Hematopoietic multipotent progenitor cell treated with erythropoietin and hydrocortisone succinate and interleukin-3 and kit ligand, for 4 days (in vitro differentiated cells): ENCODE data around the gene UBE2U.
"Not testable (repeated sequence)": the region's sequence is repeated elsewhere in the genome, so short reads cannot be mapped to it uniquely, and the experiment has no call there.

ENCODE experiments used
- DNase-seq: peaks from one replicate; pipeline ENCODE4 v3.0.0-alpha.2; 2015

UBE2U gene

GRCh38 chr1:64194168-64195080 lies 9.0 kb upstream of the UBE2U start:
- peak; percentile 52 for DNase-seq

GRCh38 chr1:64195081-64195395 lies 8.4 kb upstream of the UBE2U start:
- no peak for DNase-seq

DNA sequence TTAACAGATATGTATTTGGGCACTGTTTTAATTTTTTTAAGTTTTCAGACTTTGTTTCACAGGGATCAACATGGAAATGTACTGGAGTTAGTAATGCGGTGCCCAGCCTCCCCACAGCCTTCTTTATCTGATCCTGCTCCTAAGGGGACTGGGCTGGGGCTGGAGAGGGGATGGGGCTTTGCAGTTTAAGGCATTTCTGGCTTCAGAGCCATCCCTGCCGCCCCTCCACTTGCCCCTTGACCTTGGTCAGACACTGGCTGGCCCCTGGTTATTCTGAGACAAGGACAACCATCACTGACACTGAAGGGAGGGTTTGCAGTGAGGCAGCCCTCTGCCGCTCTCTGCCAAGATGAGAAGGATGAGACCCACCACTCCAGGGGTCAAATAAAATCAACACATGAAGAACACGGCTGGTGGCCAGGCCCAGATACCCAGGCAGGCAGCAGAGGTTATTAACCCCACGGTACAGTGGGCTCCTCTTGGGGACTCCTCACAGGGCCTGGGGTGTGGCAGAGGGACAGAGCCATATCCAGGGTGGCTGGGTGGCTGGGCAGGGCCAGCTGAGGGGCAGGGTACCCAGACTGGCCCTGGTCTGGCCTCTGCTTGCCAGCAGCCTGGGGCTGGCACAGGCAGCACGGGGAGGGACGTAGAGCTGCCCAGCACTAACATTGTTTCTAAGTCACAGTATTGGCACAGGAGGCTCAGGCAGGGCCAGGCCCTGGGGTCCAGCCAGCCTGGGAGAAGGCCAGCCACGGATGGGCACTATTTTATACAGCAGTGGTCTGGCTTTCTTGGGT lies 7.2 kb upstream of the UBE2U start:
- no peak for DNase-seq

DNA sequence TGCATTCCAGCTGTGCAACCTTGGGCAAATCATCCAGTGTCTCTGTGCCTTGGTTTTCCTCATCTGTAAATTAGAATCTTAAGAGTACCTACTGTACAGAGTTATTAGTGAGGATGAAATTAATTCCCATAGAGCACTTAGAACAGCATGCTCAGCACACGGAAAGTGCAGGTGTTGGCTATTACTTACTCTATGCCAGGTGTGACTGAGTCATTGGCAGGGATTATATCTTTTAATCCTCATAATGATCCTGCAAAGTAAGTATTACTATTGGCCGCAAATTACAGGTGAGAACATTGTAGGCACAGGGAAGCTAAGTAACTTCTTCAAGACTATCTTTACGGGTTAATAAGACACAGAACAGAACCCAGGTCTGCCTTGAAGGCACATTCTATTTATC lies 6.3 kb upstream of the UBE2U start:
- no peak for DNase-seq

DNA sequence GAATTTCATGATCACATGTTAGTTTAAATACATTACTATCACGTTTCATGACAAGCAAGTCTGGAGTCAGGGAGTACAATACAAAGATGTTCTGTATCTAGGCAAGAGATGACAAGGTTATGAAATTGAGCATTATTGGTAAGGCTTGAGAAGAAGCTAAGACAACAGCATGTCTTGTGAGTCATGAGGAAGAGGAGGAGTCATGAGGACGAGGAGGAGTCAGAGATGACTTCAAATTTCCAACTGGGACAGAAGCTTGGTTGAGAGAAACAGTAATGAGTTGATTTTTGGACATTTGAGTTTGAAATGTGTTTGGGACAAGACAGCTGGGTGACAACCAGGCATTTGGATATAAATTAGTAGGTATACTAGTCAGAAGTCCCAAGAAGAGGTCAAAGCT lies 4.3 kb upstream of the UBE2U start:
- DNase-seq: no peak

DNA sequence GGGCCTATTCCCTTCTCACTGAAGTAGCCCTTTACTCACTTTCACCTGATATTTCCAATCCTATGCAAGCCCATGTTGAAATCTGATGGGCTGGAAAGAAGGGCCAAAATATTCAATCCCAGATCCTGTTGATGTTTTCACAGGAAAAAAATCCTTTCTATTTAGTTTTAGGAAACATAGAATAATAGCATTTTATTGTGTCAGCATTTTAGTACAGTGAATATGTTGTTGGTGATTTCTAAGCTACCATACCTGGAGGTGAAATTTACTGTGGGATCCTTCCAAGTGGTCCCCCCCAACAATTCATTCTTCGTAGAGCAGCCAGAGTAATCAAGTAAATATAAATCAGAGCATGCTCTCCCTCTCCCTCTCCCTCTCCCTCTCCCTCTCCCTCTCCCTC lies 3.4 kb upstream of the UBE2U start:
- no peak for DNase-seq

GRCh38 chr1:64209221-64209620 lies 5.8 kb downstream of the UBE2U start:
- DNase-seq: no peak

GRCh38 chr1:64212031-64212430 lies 8.6 kb downstream of the UBE2U start:
- DNase-seq: no peak

DNA sequence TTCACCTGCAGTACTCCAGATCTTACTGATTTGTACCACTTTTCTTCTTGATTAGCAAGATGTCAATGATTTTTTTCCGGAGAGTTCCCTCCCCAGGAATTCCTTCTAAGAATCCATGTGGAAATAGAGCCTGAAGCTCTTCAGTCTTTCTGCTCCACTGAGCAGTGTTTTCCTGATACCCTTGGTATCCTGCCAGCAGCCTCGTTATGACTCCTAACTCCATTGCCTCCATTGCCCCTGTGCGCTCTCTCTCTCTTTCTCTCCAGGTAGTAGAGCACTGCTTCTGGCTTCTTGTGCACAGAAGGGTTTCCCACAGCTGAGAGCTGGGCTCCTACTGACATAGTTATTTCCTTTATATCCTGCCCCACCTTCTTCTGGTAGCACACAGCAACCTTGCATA lies 12.2 kb downstream of the UBE2U start:
- DNase-seq: no peak

DNA sequence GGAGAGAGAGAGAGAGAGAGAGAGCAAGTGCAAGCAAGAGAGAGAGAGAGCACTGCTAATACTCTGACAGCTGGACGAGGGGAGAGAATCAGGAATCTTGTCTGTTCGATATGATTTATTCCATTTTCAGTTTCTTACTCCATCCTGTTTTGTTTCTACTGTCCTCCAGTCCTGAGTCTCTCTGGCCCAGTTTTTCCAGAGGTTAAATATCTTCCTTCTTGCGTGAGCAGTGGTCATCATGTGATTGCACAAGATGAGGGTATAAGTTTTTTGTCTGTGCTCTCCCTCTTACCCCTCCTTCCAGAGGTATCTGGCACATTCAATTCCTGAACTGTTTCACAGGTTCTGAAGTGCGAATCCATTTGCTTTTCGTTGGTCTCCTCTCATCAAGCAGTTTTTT lies 16.8 kb downstream of the UBE2U start:
- DNase-seq: no peak

DNA sequence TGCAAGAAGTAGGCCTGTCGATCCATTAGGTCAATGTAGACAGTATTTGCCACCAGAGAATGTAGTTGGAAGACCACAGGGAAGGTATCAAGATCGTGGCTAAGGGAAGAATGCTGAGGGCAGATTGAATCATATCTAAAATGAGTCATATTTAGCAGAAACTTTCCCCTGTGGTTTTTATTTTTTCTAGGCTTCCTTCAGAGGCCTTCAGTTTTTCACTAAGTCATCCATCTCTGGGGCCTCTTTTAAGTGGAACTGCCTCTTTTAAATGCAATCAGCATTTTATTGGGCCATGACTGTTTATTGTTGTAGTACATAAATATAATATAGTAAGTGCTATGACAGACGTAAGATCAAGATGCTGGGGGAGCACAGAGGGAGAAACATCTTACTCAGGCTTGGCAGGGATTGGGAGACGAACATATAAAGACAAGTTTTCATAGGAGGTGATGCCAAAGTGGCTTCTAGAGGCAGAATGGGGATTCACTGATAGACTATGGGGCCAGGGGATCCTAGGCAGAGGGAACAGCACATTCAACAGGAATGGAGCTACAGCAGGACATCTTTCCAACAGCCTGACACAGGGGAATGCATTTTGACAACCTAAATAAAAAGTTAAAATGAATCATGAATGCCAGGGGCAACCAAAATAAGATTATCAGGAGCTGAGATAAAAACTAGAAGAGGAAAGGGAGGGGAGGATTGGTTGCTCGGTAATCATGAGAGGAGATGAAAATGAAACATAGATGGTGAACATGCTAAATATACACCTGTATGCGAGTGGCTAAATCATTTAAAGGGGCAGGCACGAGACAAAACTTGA lies 20.1 kb downstream of the UBE2U start:
- peak; percentile 77 for DNase-seq

GRCh38 chr1:64224236-64224635 lies 20.8 kb downstream of the UBE2U start:
- not testable (repeated sequence) for DNase-seq

DNA sequence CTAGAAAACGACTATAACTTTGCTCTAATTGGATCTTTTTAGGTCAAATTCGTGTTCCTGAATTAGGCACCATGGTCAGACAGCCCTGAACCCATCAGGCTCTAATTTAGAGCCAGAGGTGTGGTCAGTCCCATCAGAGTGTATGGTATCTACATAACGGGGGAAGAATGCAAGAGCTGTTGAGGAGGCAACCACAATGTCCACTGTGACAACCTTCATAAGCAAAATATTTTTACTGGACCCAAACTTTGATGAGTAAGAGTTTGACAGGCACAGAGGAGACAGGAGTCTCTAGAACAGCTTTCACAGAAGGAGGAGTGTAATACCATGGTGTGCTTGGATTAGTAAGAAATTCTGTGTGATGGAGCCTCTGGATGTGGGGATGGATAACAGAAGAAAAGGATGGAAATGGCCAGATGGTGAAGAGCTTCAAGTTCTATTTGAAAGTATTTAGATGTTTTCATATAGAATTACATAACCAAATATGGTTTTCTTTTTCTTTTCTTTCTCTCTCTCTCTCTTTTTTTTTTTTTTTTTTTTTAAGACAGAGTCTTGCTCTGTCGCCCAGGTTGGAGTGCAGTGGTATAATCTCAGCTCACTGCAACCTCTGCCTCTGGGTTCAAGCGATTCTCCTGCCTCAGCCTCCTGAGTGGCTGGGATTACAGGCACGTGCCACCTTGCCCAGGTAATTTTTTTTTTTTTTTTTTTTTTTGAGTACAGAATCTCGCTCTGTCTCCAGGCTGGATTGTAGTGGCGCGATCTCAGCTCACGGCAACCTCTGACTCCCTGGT lies 24.9 kb downstream of the UBE2U start:
- DNase-seq: no peak

GRCh38 chr1:64229307-64229706 lies 25.9 kb downstream of the UBE2U start:
- no peak for DNase-seq

- no peak for DNase-seq
These were observed 27.7 kb downstream of the UBE2U start for GRCh38 chr1:64231153-64231552.

DNA sequence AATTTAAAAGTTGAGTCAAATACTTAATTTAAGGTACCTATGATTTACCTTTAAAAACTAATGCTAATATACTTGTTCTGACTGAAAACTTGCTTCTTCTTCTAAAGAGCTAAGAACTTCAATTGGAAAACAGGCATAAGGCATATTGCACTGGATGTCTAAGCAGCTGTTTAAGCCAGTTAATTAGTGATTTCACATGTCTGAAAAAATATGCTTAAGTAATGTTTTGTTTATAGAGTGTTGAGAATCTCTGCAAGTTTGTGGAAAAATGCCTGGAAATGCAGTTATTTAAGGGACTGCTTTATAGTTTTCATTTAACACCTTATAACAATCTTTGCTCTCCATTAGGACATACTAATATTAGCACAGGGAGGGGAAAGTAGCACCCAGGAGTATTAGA lies 28.2 kb downstream of the UBE2U start:
- DNase-seq: no peak

- no peak for DNase-seq
These were observed 31.3 kb downstream of the UBE2U start for GRCh38 chr1:64234714-64235113.

DNA sequence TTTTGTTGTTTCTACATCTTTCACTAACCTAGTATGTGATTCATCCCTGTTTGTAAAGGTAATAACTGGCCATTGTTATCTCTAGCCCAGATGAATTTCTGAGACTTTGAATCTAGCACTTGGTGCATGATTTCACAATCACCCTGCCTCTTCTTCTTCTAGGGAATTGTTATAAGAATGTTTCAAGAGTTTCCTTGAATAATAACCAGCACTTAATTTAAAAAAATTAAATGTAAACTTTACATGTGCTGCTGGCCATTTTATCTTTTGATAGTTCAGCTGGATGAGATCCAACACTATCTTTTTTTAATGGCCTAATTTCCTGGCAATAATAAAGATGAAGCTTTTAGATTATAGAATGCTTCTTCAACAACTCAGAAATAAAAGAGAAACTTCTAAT lies 31.8 kb downstream of the UBE2U start:
- no peak for DNase-seq

DNA sequence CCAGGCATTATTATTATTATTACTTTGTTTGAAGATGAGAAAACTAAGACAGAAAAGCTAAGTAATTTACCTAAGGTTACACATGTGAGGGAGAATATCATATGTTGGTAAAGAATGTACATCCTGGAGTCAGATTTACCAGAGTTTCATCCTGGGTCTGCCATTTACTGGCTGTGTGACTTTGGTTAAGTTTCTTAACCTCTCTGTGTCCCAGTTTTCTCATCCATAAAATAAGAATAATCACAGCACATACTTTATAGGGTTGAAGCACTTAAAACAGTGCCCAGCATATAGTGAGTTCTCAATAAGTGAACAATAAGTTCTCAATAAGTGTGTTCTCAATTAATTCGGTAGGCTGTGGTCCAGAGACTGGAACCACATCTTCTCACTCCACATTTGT lies 32.5 kb downstream of the UBE2U start:
- DNase-seq: no peak

GRCh38 chr1:64236541-64236954 lies 33.1 kb downstream of the UBE2U start:
- no peak for DNase-seq

DNA sequence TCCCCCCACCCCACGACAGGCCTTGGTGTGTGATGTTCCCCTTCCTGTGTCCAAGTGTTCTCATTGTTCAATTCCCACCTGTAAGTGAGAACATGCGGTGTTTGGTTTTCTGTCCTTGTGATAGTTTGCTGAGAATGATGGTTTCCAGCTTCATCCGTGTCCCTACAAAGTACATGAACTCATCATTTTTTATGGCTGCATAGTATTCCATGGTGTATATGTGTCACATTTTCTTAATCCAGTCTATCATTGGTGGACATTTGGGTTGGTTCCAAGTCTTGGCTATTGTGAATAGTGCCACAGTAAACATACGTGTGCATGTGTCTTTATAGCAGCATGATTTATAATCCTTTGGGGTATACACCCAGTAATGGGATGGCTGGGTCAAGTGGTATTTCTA lies 36.1 kb downstream of the UBE2U start:
- not testable (repeated sequence) for DNase-seq

GRCh38 chr1:64240206-64240605 lies 36.8 kb downstream of the UBE2U start:
- no peak for DNase-seq

GRCh38 chr1:64241069-64241468 lies 37.6 kb downstream of the UBE2U start:
- peak; percentile 48 for DNase-seq
